Esophagus (tissue), 2 donors: ENCODE measurements around the gene TWIST1. TPM values are rescaled to one million over a fixed set of nuclear protein-coding genes. Genes with fewer than 3 reads are reported as not detected.

Experiments
- H3K27ac ChIP-seq, 2 donors: one replicate each; pipeline ENCODE4 v1.5.1; 2013; ENCODE audit warnings: low read depth in 2 of 2, mild to moderate bottlenecking in 2 of 2, inconsistent platforms in 1 of 2, low read length in 1 of 2, moderate library complexity in 1 of 2
- H3K27me3 ChIP-seq, 2 donors: one replicate each; pipeline ENCODE4 v1.6.1; 2013; ENCODE audit warnings: low read length in 2 of 2, control low read depth in 1 of 2, mild to moderate bottlenecking in 1 of 2; ENCODE audit not compliant: insufficient read depth in 2 of 2, control insufficient read depth in 1 of 2
- H3K36me3 ChIP-seq, 2 donors: one replicate each; pipeline ENCODE4 v1.6.1; 2013; ENCODE audit warnings: low read length in 1 of 2; ENCODE audit not compliant: control insufficient read depth in 2 of 2, insufficient read depth in 2 of 2
- H3K4me1 ChIP-seq, 2 donors: one replicate each; pipeline ENCODE4 v1.6.1; 2013; ENCODE audit warnings: low read length in 1 of 2; ENCODE audit not compliant: control insufficient read depth in 2 of 2, insufficient read depth in 2 of 2
- H3K4me3 ChIP-seq, 2 donors: one replicate each; pipeline ENCODE4 v1.5.1; 2013; ENCODE audit warnings: low read length in 2 of 2, mild to moderate bottlenecking in 2 of 2, low read depth in 1 of 2, moderate library complexity in 1 of 2
- H3K9me3 ChIP-seq, 2 donors: one replicate each; pipeline ENCODE4 v1.6.1; 2013; ENCODE audit warnings: mild to moderate bottlenecking in 2 of 2, low read depth in 1 of 2, low read length in 1 of 2, moderate library complexity in 1 of 2; ENCODE audit not compliant: control insufficient read depth in 2 of 2, insufficient read depth in 1 of 2
- WGBS, 2 donors: extraction: QIAGEN DNeasy Blood & Tissue Kit; methylation state at CpG; one replicate each; pipeline ENCODE4 v1.1.7; 2013; 5-methylcytosine and 5-hydroxymethylcytosine counted together
- polyA plus RNA-seq, 2 donors: library from polyadenylated mRNA; stranded (reverse); fragments of 200-250 nt; gene quantifications; one replicate each; pipeline ENCODE4 v1.2.3, GENCODE V29; 2013
- donor health status: healthy with polysubstance abuse.
- donor health status: Bipolar disorder and iron deficiency.

Gene TWIST1
- polyA plus RNA-seq, 2 donors = 2.6 to 5.6 TPM

DNA sequence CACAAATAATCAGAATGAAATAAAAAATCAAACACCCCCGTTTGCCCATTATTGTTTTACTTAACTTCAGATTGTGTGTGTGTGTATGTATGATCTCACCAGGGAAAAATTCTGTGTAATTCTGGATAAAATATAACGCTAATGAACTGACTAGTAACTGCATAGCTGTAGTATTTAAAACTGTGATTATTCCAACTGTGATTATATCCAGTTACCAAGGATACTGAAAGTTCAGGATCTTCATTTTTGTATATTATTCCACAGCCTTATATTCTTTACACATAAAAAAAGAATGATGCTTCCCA, 2.9 kb downstream of the TWIST1 start:
- Histone ChIP-seq H3K9me3 (peaks cover 0 to 6% of the 10 kb centered on the region in 2 donors), H3K36me3 (no peaks in the 10 kb centered on the region), H3K27me3 (peaks cover 0 to 19% of the 10 kb centered on the region in 2 donors), H3K4me3 (peak overlapping the region in 1 of 2 donors; percentile 7), H3K4me1 (peaks cover 0 to 9% of the 10 kb centered on the region in 2 donors), H3K27ac (no peak overlapping the region)
- WGBS, 2 donors = 22 to 23% methylated on average over 2 of the region's 2 CpGs

DNA sequence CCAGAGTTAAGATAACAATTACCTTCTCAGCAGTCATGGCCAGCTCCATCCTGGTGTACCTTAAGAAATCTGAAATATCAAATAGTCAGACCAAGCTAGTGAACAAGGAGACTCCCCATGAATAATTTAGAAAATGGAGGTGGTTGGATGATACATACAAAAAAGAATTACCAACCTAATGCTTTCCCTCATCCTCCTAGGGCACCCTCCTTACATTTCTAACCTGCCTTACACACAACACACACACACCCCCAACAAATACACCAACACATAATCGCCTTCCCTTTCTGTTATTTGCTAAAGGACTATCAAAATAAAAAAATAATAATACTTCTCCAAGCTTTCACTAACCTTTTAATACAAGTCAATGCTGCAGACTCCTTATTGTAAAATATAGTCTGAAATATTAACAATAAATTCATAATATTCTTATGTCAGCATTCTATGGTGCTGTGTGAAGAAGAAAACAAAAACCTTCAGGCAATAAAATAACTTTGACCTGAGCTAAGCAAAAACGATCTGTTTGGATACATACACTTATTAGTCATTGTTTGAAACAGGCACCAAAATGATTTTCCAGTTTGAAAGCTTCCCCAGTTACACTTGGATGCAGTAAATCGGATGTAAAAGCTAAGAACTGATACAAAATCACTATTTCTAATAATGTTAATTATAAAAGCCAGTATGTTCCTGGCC, 3.4 kb downstream of the TWIST1 start:
- H3K27me3 ChIP-seq = peaks cover 0 to 22% of the 10 kb centered on the region in 2 donors
- peak overlapping the region in 1 of 2 donors; percentile 8 for H3K4me3 ChIP-seq
- H3K9me3 ChIP-seq = peaks cover 0 to 6% of the 10 kb centered on the region in 2 donors
- no peak overlapping the region for H3K27ac ChIP-seq
- peaks cover 0 to 9% of the 10 kb centered on the region in 2 donors for H3K4me1 ChIP-seq
- WGBS, 2 donors = 25 to 30% methylated on average over 3 of the region's 3 CpGs
- H3K36me3 ChIP-seq = no peaks in the 10 kb centered on the region

DNA sequence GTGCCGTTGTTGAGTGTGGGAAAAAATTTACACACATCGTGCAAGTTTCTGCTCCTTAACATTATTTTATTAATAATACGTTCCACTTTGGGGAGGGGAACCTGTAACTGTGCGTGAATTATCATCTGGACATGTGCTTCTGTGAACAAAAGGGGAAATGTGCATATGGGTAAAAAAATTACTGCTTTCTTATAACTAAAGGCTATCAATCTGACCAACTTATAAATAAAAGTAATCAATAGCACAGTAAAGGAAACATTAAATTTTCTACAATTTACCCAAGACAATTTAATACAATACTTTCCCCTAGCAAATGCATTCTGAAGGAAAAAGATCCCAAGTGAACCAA, 4.5 kb downstream of the TWIST1 start:
- no peak overlapping the region for H3K27ac ChIP-seq
- H3K4me1 ChIP-seq = peaks cover 6 to 9% of the 10 kb centered on the region in 2 donors
- H3K4me3 ChIP-seq = peak overlapping the region in 1 of 2 donors; percentile 12
- H3K9me3 ChIP-seq = peaks cover 0 to 6% of the 10 kb centered on the region in 2 donors
- peaks cover 0 to 26% of the 10 kb centered on the region in 2 donors for H3K27me3 ChIP-seq
- 23 to 38% methylated on average over 4 of the region's 4 CpGs for WGBS, 2 donors
- no peaks in the 10 kb centered on the region for H3K36me3 ChIP-seq

DNA sequence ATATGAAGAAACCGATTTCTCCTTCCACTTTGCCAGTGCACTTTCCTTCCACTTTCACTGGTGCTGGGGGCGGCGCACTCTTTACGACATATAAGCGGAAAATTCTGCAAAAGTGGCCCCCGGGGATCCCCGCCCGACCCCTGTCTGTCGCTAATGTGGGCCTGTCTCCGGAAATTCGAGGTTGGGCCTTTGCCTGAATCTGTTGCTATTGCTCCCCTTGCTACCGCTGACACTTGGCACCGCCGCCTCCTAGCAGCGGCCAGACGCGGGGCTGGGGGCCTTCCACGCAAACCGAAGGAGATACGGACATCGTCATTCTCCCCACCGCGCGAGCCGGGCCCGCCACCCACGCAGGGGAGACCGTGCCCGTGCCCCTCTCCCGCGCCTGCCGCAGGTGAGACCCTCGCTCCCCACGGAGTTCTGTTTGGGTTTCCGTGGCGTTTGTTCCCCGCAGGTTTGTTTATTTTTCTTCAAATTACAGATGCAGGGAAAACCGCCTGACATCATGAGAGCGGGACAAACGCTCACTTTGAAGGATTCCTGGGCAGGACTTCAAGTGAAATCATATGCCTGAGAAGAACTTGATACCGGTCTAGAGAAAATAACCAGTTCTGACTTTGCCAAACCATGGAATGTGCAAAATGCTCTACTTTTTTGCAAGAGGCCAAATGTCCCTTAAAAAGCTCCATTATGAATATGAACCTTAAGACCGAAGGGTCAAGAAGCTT, 5.0 kb downstream of the TWIST1 start:
- 15 to 25% methylated on average over 42 of the region's 42 CpGs for WGBS, 2 donors

DNA sequence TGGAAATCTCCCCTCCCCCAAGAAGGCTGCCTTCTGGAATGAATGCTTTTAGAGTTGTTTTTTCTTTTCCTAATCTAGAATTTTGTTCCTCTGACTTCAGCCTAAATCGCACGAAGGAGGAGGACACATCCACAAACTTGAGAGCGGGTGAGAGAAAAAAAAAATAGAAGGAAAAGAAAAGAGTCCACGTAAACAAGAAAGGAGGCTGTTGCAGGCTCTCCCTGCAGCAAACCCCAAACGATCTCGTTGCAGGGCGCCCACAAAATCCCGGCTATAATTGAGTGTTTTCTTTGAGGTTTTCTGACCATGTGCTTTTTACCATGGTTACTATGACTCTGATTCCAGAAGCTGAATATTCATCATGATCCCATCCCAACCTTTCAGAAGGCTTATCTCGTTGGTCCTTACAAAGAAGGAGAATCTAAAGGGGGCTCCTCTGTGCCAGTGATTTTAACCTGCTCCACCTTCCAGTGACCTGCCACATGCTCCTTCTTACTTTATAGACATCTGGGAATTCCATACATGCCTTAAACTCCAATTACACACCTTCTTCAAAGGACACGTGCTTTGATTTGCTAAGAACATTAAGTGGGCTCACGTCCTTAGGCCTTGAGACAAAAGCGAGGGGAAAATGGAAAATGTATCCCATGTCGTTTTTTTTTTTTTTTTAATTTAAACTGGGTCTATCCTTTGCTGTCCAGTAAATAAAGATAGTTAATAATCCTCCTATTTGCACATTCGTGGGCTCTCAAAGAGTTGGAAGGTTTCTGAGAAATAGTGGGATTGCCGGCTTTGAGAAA, 5.8 kb downstream of the TWIST1 start:
- Histone ChIP-seq H3K36me3 (no peaks in the 10 kb centered on the region), H3K27ac (no peak overlapping the region), H3K9me3 (peaks cover 0 to 5% of the 10 kb centered on the region in 2 donors), H3K4me3 (peak overlapping the region in 1 of 2 donors; percentile 12), H3K4me1 (peaks cover 5 to 8% of the 10 kb centered on the region in 2 donors), H3K27me3 (peaks cover 0 to 26% of the 10 kb centered on the region in 2 donors)
- WGBS, 2 donors = 21 to 41% methylated on average over 15 of the region's 15 CpGs

More for the DNA sequence above, 5.0 kb downstream of the TWIST1 start:
- H3K9me3 ChIP-seq = peaks cover 0 to 6% of the 10 kb centered on the region in 2 donors
- no peaks in the 10 kb centered on the region for H3K36me3 ChIP-seq
- peak overlapping the region in 1 of 2 donors; percentile 12 for H3K4me3 ChIP-seq
- peak overlapping the region; percentile 5 to 64 for H3K27ac ChIP-seq
- peaks cover 0 to 30% of the 10 kb centered on the region in 2 donors for H3K27me3 ChIP-seq
- H3K4me1 ChIP-seq = peaks cover 7 to 8% of the 10 kb centered on the region in 2 donors

DNA sequence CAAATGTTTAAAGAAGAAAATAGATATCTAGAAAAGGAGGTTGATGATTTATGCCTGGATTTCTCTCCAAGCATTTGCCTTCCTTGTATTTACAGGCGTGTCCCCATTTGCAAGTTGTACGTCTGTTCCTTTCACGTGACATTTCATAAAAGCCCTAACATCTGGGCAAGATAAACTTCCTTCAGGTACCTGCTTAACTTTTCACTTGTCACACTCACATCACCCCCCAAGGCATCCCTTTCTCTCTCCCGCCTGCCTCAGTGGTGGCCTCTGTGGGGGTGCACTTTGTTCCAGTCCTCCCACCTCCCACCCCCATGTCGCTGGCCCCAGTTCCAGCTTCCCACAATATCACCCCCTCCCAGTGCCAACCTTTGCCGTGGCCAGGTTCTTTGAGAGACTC, 6.7 kb downstream of the TWIST1 start:
- no peak overlapping the region for H3K4me3 ChIP-seq
- peaks cover 3 to 30% of the 10 kb centered on the region in 2 donors for H3K27me3 ChIP-seq
- WGBS, 2 donors = 12 to 29% methylated on average over 6 of the region's 6 CpGs
- H3K4me1 ChIP-seq = peaks cover 3 to 8% of the 10 kb centered on the region in 2 donors
- H3K36me3 ChIP-seq = no peaks in the 10 kb centered on the region
- peak overlapping the region in 1 of 2 donors; percentile 62 for H3K27ac ChIP-seq
- no peaks in the 10 kb centered on the region for H3K9me3 ChIP-seq

DNA sequence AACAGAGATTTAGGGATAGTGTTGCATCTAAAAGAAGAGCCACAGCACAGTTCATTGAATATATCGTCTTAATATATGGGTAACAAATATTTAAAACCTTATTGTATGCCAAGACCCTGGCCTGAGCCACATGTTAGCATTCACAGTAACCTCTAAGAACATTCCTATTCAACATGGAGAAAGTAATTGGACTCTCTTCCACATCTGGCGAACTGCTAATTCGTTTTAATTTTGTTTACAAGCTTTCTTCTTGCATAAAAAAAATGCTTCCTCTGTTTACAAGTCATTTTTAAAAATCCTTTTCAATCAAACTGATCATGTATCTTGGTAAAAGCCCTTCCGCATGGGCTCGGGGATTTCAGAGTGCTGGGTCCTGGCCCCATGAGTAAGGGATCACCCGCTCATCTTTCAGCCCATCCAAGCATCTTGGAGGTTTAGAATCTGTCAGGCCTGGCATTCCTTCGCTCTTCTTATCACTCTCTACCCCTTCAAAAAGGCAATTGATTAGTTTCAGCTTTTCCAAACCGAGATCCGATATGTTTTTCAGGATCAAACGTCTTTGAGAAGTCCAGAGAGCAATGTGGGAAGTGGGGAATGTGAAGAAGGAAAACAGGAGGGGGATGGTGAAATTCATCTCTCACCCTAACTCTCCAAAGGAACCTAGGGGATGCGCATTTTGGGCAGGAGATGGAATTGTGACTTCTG, 7.3 kb downstream of the TWIST1 start:
- H3K27ac ChIP-seq = peak overlapping the region in 1 of 2 donors; percentile 22
- WGBS, 2 donors = 22 to 36% methylated on average over 11 of the region's 11 CpGs
- no peaks in the 10 kb centered on the region for H3K9me3 ChIP-seq

DNA sequence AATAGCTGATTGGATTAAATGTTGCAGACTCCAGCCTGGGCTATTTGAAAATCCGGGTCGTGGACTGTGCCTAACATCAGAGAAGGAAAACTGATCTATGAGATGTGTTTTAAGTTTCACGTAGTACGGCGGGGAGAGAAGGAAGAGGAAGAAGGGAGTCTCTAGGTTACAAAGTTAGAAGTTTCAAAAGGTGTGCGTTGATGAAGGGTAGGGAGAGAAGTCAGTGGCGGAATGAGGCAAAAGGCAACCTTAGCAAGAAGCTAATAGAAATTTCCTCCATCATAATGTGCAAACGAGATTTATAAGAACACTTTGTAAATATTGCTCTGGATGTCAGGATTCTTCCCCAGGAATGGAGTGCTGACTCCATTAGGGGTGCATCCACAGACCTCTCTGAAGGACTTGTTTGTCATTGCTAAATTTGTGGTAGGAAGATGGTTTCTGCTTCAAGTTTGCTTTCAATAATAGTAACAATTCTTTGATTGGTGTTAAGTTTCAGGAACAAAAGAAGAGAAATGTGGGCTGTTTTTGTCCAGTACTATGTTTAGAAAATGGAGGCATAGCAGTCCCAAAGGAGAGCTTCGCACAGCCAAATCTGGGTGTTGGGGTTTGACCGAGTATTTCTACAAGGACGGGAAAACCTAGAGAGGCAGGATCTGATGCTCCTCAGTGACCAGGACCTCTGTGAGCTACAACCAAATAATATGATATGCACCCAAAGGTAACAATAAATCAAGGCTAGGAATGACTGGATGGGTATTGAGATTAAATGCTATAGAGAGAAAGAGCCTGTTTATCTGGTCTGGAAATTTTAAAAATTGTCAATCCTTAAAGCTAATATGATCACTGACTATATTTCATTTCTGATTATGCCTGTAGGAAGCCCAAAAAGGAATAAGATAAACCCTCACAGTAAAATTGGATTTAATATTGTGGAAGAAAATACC, 8.2 kb downstream of the TWIST1 start:
- Histone ChIP-seq H3K36me3 (no peaks in the 10 kb centered on the region), H3K27ac (no peak overlapping the region), H3K4me1 (peaks cover 3 to 8% of the 10 kb centered on the region in 2 donors), H3K27me3 (peaks cover 3 to 31% of the 10 kb centered on the region in 2 donors), H3K9me3 (no peaks in the 10 kb centered on the region), H3K4me3 (no peak overlapping the region)
- 29 to 38% methylated on average over 11 of the region's 11 CpGs for WGBS, 2 donors

More for the DNA sequence above, 7.3 kb downstream of the TWIST1 start:
- peaks cover 3 to 31% of the 10 kb centered on the region in 2 donors for H3K27me3 ChIP-seq
- H3K4me3 ChIP-seq = no peak overlapping the region
- H3K36me3 ChIP-seq = no peaks in the 10 kb centered on the region
- H3K4me1 ChIP-seq = peaks cover 3 to 8% of the 10 kb centered on the region in 2 donors
